ENCODE measurements around the gene SLC47A1. TPM values are rescaled to one million over a fixed set of nuclear protein-coding genes. Genes with fewer than 3 reads are reported as not detected.

Gene SLC47A1
- total and polyA plus RNA-seq, 2 of the 8 experiments (the other 6 are each of a cell fraction or from before 2014, with no cell fraction given), result 1.5 to 3.6 TPM

- 0 out of 4 replicates have a peak overlapping the region, but pooled peaks of 1 of the 2 experiments have one; percentile 21 for H3K4me2 ChIP-seq (ENCODE audit: insufficient read depth in 1 of 2, low read depth in 2 of 2, low read length in 2 of 2)
- POLR2A ChIA-PET (ENCODE audit: partially characterized antibody), result no interaction called here
- TF ChIP-seq SRF (IDR thresholded peaks at IDR 0.05; ENCODE audit: low read depth, low read length), result no peak
- no peak for TF ChIP-seq BCL11A (IDR thresholded peaks at IDR 0.05; ENCODE audit: low read depth in 2 of 2, low read length in 2 of 2)
- no peak for TF ChIP-seq EP300 (IDR thresholded peaks at IDR 0.05; ENCODE audit: borderline replicate concordance in 1 of 2, low read depth in 2 of 2, low read length in 2 of 2)
- no peak for TF ChIP-seq BACH1 (IDR thresholded peaks at IDR 0.05; ENCODE audit: low read length)
- TF ChIP-seq BRCA1 (IDR thresholded peaks at IDR 0.05; ENCODE audit: low read depth, low read length), result no peak
- TF ChIP-seq MAX (IDR thresholded peaks at IDR 0.05), result no peak
- no peak for TF ChIP-seq HDAC2 (IDR thresholded peaks at IDR 0.05; ENCODE audit: borderline replicate concordance in 1 of 2, low read depth in 2 of 2, low read length in 2 of 2)
- TF ChIP-seq CEBPB (IDR thresholded peaks at IDR 0.05; ENCODE audit: low read depth, low read length), result no peak
- no peak for TF ChIP-seq YY1 (IDR thresholded peaks at IDR 0.05; ENCODE audit: low read depth, low read length)
- no peak for TF ChIP-seq CBX5 (IDR thresholded peaks at IDR 0.05; ENCODE audit: low read depth, low read length)
- TF ChIP-seq HDAC6 (IDR thresholded peaks at IDR 0.05; ENCODE audit: low read depth, low read length), result no peak
- no peak for TF ChIP-seq GABPA (IDR thresholded peaks at IDR 0.05; ENCODE audit: borderline replicate concordance, insufficient read depth, low read length)
- TF ChIP-seq GTF2F1 (IDR thresholded peaks at IDR 0.05; ENCODE audit: borderline replicate concordance, low read depth, low read length), result no peak
Observed at GRCh38 chr17:19513897-19514488, 19.7 kb upstream of the SLC47A1 start.

More at GRCh38 chr17:19513897-19514488, 19.7 kb upstream of the SLC47A1 start:
- CTCF ChIA-PET (ENCODE audit: partially characterized antibody), result interaction anchor here (0.7 to 3.9 kb wide), 22 partner anchors 14 to 252 kb away, joined by 3 to 31 read pairs (median 5); partner anchors contain the start of genes B9D1 and SLC47A1
- Histone ChIP-seq H2BK12ac (ENCODE audit: low read depth, low read length) (no peak overlapping the region), H2AFZ (ENCODE audit: low read length) (no peak overlapping the region), H3K23ac (ENCODE audit: insufficient read length) (no peak overlapping the region), H2BK5ac (ENCODE audit: low read depth, low read length) (no peak overlapping the region), H4K5ac (ENCODE audit: insufficient read length, low read depth, low read length) (no peak overlapping the region), H3K9me3 (ENCODE audit: insufficient read depth in 2 of 2, low read depth in 1 of 2, low read length in 1 of 2) (no peaks in the 10 kb centered on the region), H3K4me3 (ENCODE audit: extremely low read depth in 1 of 4, insufficient read depth in 2 of 4, low read depth in 3 of 4, low read length in 4 of 4) (no peak overlapping the region), H4K20me1 (replicated peaks in 1 of 2; ENCODE audit: control insufficient read depth in 1 of 2, insufficient read depth in 2 of 2, low read length in 2 of 2) (no peaks in the 10 kb centered on the region), H3K27ac (ENCODE audit: low read depth, low read length) (no peak overlapping the region), H2AK5ac (ENCODE audit: low read depth, low read length) (no peak overlapping the region), H3K23me2 (ENCODE audit: low read depth, low read length) (no peaks in the 10 kb centered on the region), H4K91ac (replicated peaks; ENCODE audit: insufficient read length, low read length) (no peak overlapping the region), H3K4ac (replicated peaks; ENCODE audit: insufficient read length, low read depth, low read length) (no peak overlapping the region), H3K79me1 (ENCODE audit: low read depth, low read length) (no peaks in the 10 kb centered on the region), H3K14ac (ENCODE audit: insufficient read length) (no peak overlapping the region), H3K79me2 (ENCODE audit: control insufficient read depth in 1 of 2, insufficient read depth in 2 of 2, low read length in 2 of 2) (no peaks in the 10 kb centered on the region), H2BK20ac (ENCODE audit: low read length) (no peak overlapping the region), H3K9ac (replicated peaks in 1 of 4; ENCODE audit: extremely low read depth in 1 of 4, low read depth in 3 of 4, low read length in 3 of 4) (no peak overlapping the region), H3K18ac (ENCODE audit: extremely low read depth, low read length) (no peak overlapping the region), H3K56ac (replicated peaks; ENCODE audit: insufficient read length, low read depth, low read length) (no peak overlapping the region), H3K36me3 (ENCODE audit: control insufficient read depth in 2 of 4, insufficient read depth in 4 of 4, low read length in 3 of 4) (no peaks in the 10 kb centered on the region), H2BK15ac (ENCODE audit: low read length) (no peak overlapping the region), H2BK120ac (replicated peaks; ENCODE audit: low read depth, low read length) (no peak overlapping the region), H4K8ac (ENCODE audit: extremely low read depth, insufficient read depth, low read length) (no peak overlapping the region), H3K27me3 (replicated peaks in 1 of 4; ENCODE audit: control insufficient read depth in 3 of 4, extremely low read depth in 1 of 4, insufficient read depth in 3 of 4, low read length in 3 of 4) (no peaks in the 10 kb centered on the region), H3K4me1 (replicated peaks in 1 of 4; ENCODE audit: control insufficient read depth in 3 of 4, insufficient read depth in 4 of 4, low read length in 3 of 4) (peaks cover 0 to 3% (median 0%) of the 10 kb centered on the region in 4 experiments; a peak in 1 of 7 replicates)
- WGBS, 2 experiments (ENCODE audit: extremely low coverage in 1 of 2, insufficient coverage in 1 of 2, insufficient read length in 1 of 2, insufficient replicate concordance in 2 of 2, low coverage in 1 of 2, low lambda C conversion rate in 2 of 2, missing lambda C conversion rate in 1 of 2), result 25 to 100% methylated on average over 1 to 13 of the region's 13 CpGs
- DNase-seq (ENCODE audit: low read depth in 1 of 2, low spot score in 2 of 2) (peak in 1 of 2 experiments; percentile 84), FAIRE-seq (peak; percentile 95)

Measured in H1 (cell line).